Natural killer cell (primary cell): ENCODE measurements around the gene NRP2. TPM values are rescaled to one million over a fixed set of nuclear protein-coding genes. Genes with fewer than 3 reads are reported as not detected.

Experiments
- ATAC-seq, 3 donors: fragments of 150-1000 bp in 2 of 3; fragments of 200-7000 bp in 1 of 3; cut with Tn5 transposase; 1 replicate in 1 of 3; 2 replicates in 2 of 3; pipeline ENCODE4 v1.10.0; 2021; ENCODE audit warnings: mild to moderate bottlenecking in 2 of 3, moderate library complexity in 2 of 3
- DNase-seq, 2 donors: peaks; one replicate each; pipeline versions ENCODE4 v3.0.0 to v3.0.0-alpha.2; 2013 to 2021; ENCODE audit warnings: mixed read lengths in 1 of 2
- H3K27ac ChIP-seq: one replicate; pipeline ENCODE4 v1.5.1; 2013; ENCODE audit warnings: mild to moderate bottlenecking, low read length
- H3K27me3 ChIP-seq: one replicate; pipeline ENCODE4 v1.6.1; 2013; ENCODE audit warnings: low read length; ENCODE audit not compliant: control insufficient read depth, insufficient read depth
- H3K36me3 ChIP-seq: one replicate; pipeline ENCODE4 v1.6.1; 2013; ENCODE audit warnings: low read length; ENCODE audit not compliant: control insufficient read depth, insufficient read depth
- H3K4me1 ChIP-seq: one replicate; pipeline ENCODE4 v1.6.1; 2013; ENCODE audit warnings: low read length; ENCODE audit not compliant: control insufficient read depth, insufficient read depth
- H3K4me3 ChIP-seq: one replicate; pipeline ENCODE4 v1.5.1; 2013; ENCODE audit warnings: low read length
- H3K9me3 ChIP-seq: one replicate; pipeline ENCODE4 v1.6.1; 2013; ENCODE audit warnings: low read length; ENCODE audit not compliant: control insufficient read depth, insufficient read depth
- H3K27ac Mint-ChIP-seq, 2 donors: one replicate each; pipeline ENCODE4 v1.8.0; 2022; ENCODE audit warnings: mild to moderate bottlenecking in 2 of 2, mixed read lengths in 2 of 2, moderate library complexity in 1 of 2
- H3K27me3 Mint-ChIP-seq, 2 donors: one replicate each; pipeline ENCODE4 v1.8.0; 2022; ENCODE audit warnings: low read depth in 2 of 2, mixed read lengths in 2 of 2
- H3K36me3 Mint-ChIP-seq: one replicate; pipeline ENCODE4 v1.8.0; 2022; ENCODE audit warnings: mixed read lengths
- H3K4me1 Mint-ChIP-seq, 2 donors: one replicate each; pipeline ENCODE4 v1.8.0; 2022; ENCODE audit warnings: mixed read lengths in 2 of 2
- H3K4me3 Mint-ChIP-seq: one replicate; pipeline ENCODE4 v1.8.0; 2022; ENCODE audit warnings: mild to moderate bottlenecking, moderate library complexity, mixed read lengths
- H3K9me3 Mint-ChIP-seq, 2 donors: one replicate each; pipeline ENCODE4 v1.8.0; 2022; ENCODE audit warnings: mixed read lengths in 2 of 2
- CTCF ChIP-seq: fragments of 200-600 bp; IDR thresholded peaks from one replicate; pipeline ENCODE4 v1.8.0; 2022; ENCODE audit warnings: antibody characterized with exemption
- whole genome bisulfite sequencing: methylation state at CpG from one replicate; pipeline ENCODE4 v1.1.7; 2013; ENCODE audit warnings: missing lambda C conversion rate; ENCODE audit not compliant: insufficient coverage; 5-methylcytosine and 5-hydroxymethylcytosine counted together
- intact Hi-C: fragments of 100-400 bp; cut with micrococcal nuclease; formaldehyde crosslinking; loops from one replicate; pipeline ENCODE4 v1.14.2; 2022
- total RNA-seq, 4 donors: library from RNA; stranded (reverse); fragments of 120-200 nt in 1 of 4; gene quantifications; one replicate each; pipeline versions ENCODE4 v1.2.3 to v1.2.4, GENCODE V29; 2013 to 2022

NRP2 gene
- total RNA-seq, 3 donors from 2014 or later (not counting 1 experiment from before 2014, with no cell fraction given): 0.40 TPM; not detected in 2

- Histone ChIP-seq H3K36me3 (no peaks in the 10 kb centered on the region), H3K4me1 (no peaks in the 10 kb centered on the region), H3K27ac (no peak overlapping the region), H3K9me3 (no peaks in the 10 kb centered on the region), H3K27me3 (peaks cover 5% of the 10 kb centered on the region), H3K4me3 (no peak overlapping the region)
- DNase-seq (no peak), ATAC-seq (no peak)
- no peaks in the 10 kb centered on the region for H3K9me3 Mint-ChIP-seq
- peaks cover 5% of the 10 kb centered on the region in 2 donors for H3K4me1 Mint-ChIP-seq
- H3K4me3 Mint-ChIP-seq: no peak overlapping the region
- no peak for TF ChIP-seq CTCF
- H3K27me3 Mint-ChIP-seq: peaks cover 12 to 56% of the 10 kb centered on the region in 2 donors
- no peaks in the 10 kb centered on the region for H3K36me3 Mint-ChIP-seq
- H3K27ac Mint-ChIP-seq: no peak overlapping the region
- intact Hi-C loops: no loop called here
These were observed 80.6 kb downstream of the NRP2 start for GRCh38 chr2:205762881-205763280.

- H3K9me3 Mint-ChIP-seq: no peaks in the 10 kb centered on the region
- DNase-seq: peak; percentile 20 to 43
- intact Hi-C loops: no loop called here
- peaks cover 12 to 59% of the 10 kb centered on the region in 2 donors for H3K27me3 Mint-ChIP-seq
- WGBS: 56% methylated on average over 21 of the region's 21 CpGs
- Histone ChIP-seq H3K36me3 (no peaks in the 10 kb centered on the region), H3K4me3 (no peak overlapping the region), H3K9me3 (no peaks in the 10 kb centered on the region), H3K27me3 (peaks cover 5% of the 10 kb centered on the region), H3K4me1 (no peaks in the 10 kb centered on the region), H3K27ac (no peak overlapping the region)
- H3K4me1 Mint-ChIP-seq: peaks cover 5% of the 10 kb centered on the region in 2 donors
- no peaks in the 10 kb centered on the region for H3K36me3 Mint-ChIP-seq
- no peak for TF ChIP-seq CTCF
- H3K4me3 Mint-ChIP-seq: no peak overlapping the region
- ATAC-seq: peak in 1 of 3 donors; percentile 22
- H3K27ac Mint-ChIP-seq: no peak overlapping the region
These were observed 81.5 kb downstream of the NRP2 start for GRCh38 chr2:205763708-205764211.

DNA sequence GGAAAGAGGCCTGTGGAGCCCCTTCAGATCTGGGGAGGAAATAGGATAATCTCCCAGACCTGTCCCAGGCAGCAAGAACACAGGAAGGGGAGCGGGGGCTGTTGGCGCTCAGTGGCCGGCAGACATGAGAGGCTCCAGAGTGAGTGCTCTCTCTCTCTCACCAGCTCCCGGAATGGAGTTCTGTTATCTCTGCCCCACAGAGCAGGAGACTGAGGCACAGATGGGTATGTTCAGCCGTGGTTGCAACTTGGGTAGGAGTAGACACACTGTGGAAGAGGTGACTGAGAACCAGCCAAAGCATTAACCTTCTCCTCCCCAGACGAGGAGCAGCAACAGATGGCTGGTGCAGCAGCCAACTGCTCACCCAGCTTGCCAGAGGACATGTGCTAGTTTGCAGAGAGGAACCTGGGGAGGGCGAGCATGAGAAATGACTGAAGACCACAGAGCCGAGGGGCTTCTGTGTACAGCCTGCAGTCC lies 82.0 kb downstream of the NRP2 start:
- H3K9me3 Mint-ChIP-seq: no peaks in the 10 kb centered on the region
- H3K27me3 Mint-ChIP-seq: peaks cover 12 to 64% of the 10 kb centered on the region in 2 donors
- intact Hi-C loops: no loop called here
- H3K36me3 Mint-ChIP-seq: no peaks in the 10 kb centered on the region
- no peak for TF ChIP-seq CTCF
- H3K4me3 Mint-ChIP-seq: no peak overlapping the region
- no peaks in the 10 kb centered on the region for H3K9me3 ChIP-seq
- 65% methylated on average over 7 of the region's 8 CpGs for WGBS
- H3K4me1 Mint-ChIP-seq: peaks cover 5% of the 10 kb centered on the region in 2 donors
- H3K27ac Mint-ChIP-seq: no peak overlapping the region
- DNase-seq (no peak), ATAC-seq (no peak)
- no peak overlapping the region for H3K4me3 ChIP-seq
- H3K27me3 ChIP-seq: peaks cover 5% of the 10 kb centered on the region
- no peak overlapping the region for H3K27ac ChIP-seq
- no peaks in the 10 kb centered on the region for H3K4me1 ChIP-seq
- no peaks in the 10 kb centered on the region for H3K36me3 ChIP-seq

- Mint-ChIP-seq H3K36me3 (no peaks in the 10 kb centered on the region), H3K4me1 (peaks cover 5% of the 10 kb centered on the region in 2 donors), H3K27me3 (peaks cover 12 to 67% of the 10 kb centered on the region in 2 donors), H3K27ac (no peak overlapping the region), H3K9me3 (no peaks in the 10 kb centered on the region), H3K4me3 (no peak overlapping the region)
- Histone ChIP-seq H3K9me3 (no peaks in the 10 kb centered on the region), H3K27ac (no peak overlapping the region), H3K27me3 (peaks cover 5% of the 10 kb centered on the region), H3K4me1 (no peaks in the 10 kb centered on the region), H3K36me3 (no peaks in the 10 kb centered on the region), H3K4me3 (no peak overlapping the region)
- no peak for TF ChIP-seq CTCF
- ATAC-seq (no peak), DNase-seq (no peak)
- 90% methylated on average over 8 of the region's 8 CpGs for WGBS
- intact Hi-C loops: loop anchor here (5.0 kb wide), 1 partner anchor 162 kb away; no protein-coding TSS in a partner anchor
These were observed 82.8 kb downstream of the NRP2 start for GRCh38 chr2:205765151-205765550.
